HepG2 (cell line): ENCODE results near the gene ZBTB7B. TPM values are rescaled to one million over a fixed set of nuclear protein-coding genes. Genes with fewer than 3 reads are reported as not detected.

Experiments
- ATAC-seq: fragments of 200-7000 bp; cut with Tn5 transposase; 3 replicates; pipeline ENCODE4 v1.9.1; 2020; ENCODE audit warnings: mild to moderate bottlenecking, moderate library complexity
- BruUV-seq: library from RNA; stranded (reverse); fragments of 400-500 nt; replicated peaks from 2 replicates; lab custom pipeline; 2021; lab: Mats Ljungman, UMichigan
- CTCF ChIA-PET: fragments of 300-600 bp; formaldehyde crosslinking; extraction: SDS; loops from one replicate; lab custom pipeline; 2021; ENCODE audit warnings: low total read pairs, inconsistent platforms, low intra/inter-chr PET ratio; lab: Yijun Ruan, JAX
- POLR2A ChIA-PET: fragments of 350-600 bp; sonication (Branson Sonifier 250); formaldehyde crosslinking; loops from one replicate; lab custom pipeline; 2020; ENCODE audit warnings: antibody characterized with exemption, inconsistent platforms; lab: Yijun Ruan, JAX
- DNase-seq: peaks from one replicate; pipeline ENCODE4 v3.0.0-alpha.2; 2015; ENCODE audit warnings: low spot score
- FAIRE-seq: peaks from 3 replicates; lab custom pipeline; 2011; peaks lifted over from hg19 to GRCh38; lab: Jason Lieb, UNC
- H2AFZ ChIP-seq: one replicate; pipeline ENCODE4 v1.6.1; 2011; ENCODE audit warnings: low read length, inconsistent platforms
- H3K27ac ChIP-seq: fragments of 300-600 bp; 3 replicates; pipeline ENCODE4 v1.8.0; 2011; ENCODE audit warnings: mixed run types, mild to moderate bottlenecking, mixed read lengths, low read length, inconsistent platforms; ENCODE audit not compliant: insufficient read depth; ENCODE audit errors: extremely low read length
- H3K27me3 ChIP-seq, 2 experiments: fragments of 200-600 bp in 1 of 2; 2 replicates in 1 of 2; 3 replicates in 1 of 2; pipeline versions ENCODE4 v1.6.0 to v1.8.0; 2011; ENCODE audit warnings: low read length in 2 of 2, mild to moderate bottlenecking in 2 of 2, moderate library complexity in 2 of 2, inconsistent platforms in 1 of 2; ENCODE audit not compliant: insufficient read depth in 2 of 2, control insufficient read depth in 1 of 2
- H3K36me3 ChIP-seq, 2 experiments: fragments of 200-600 bp in 1 of 2; replicated peaks in 1 of 2; 2 replicates in 1 of 2; 3 replicates in 1 of 2; pipeline versions ENCODE4 v1.5.1 to v1.8.0; 2011; ENCODE audit warnings: low read length in 2 of 2, inconsistent platforms in 1 of 2; ENCODE audit not compliant: insufficient read depth in 2 of 2, control insufficient read depth in 1 of 2
- H3K4me1 ChIP-seq: 2 replicates; pipeline ENCODE4 v1.5.1; 2012; ENCODE audit warnings: low read length, inconsistent platforms; ENCODE audit not compliant: insufficient read depth
- H3K4me2 ChIP-seq: 2 replicates; pipeline ENCODE4 v1.6.0; 2011; ENCODE audit warnings: low read depth, low read length, inconsistent platforms
- H3K4me3 ChIP-seq, 3 experiments: fragments of 200-600 bp in 1 of 3; sonication (generic), shearing (Covaris generic) in 1 of 3; replicated peaks in 1 of 3; 2 replicates each; pipeline ENCODE4 v1.5.1; 2011 to 2016; ENCODE audit warnings: low read length in 3 of 3, inconsistent platforms in 2 of 3, low read depth in 2 of 3, mild to moderate bottlenecking in 2 of 3, control low read depth in 1 of 3, mixed read lengths in 1 of 3; ENCODE audit not compliant: insufficient read depth in 1 of 3
- H3K79me2 ChIP-seq: one replicate; pipeline ENCODE4 v1.6.1; 2011; ENCODE audit warnings: low read length, inconsistent platforms; ENCODE audit not compliant: insufficient read depth
- H3K9ac ChIP-seq: 2 replicates; pipeline ENCODE4 v1.6.0; 2011; ENCODE audit warnings: mild to moderate bottlenecking, low read depth, low read length, inconsistent platforms; ENCODE audit not compliant: insufficient read depth
- H3K9me3 ChIP-seq: 2 replicates; pipeline ENCODE4 v1.5.1; 2012; ENCODE audit warnings: mild to moderate bottlenecking, low read length
- H4K20me1 ChIP-seq: 2 replicates; pipeline ENCODE4 v1.6.0; 2011; ENCODE audit warnings: inconsistent platforms, mild to moderate bottlenecking, low read length, moderate library complexity; ENCODE audit not compliant: insufficient read depth
- HNRNPL ChIP-seq: fragments of 200-400 bp; formaldehyde crosslinking; IDR thresholded peaks from 2 replicates; pipeline ENCODE4 v1.6.1; 2017; ENCODE audit warnings: mild to moderate bottlenecking, low read depth, low read length
- KDM4B ChIP-seq: sonication (generic); formaldehyde crosslinking; IDR thresholded peaks from 2 replicates; pipeline ENCODE4 v1.4.0; 2020; ENCODE audit warnings: missing genetic modification reagents
- RXRB ChIP-seq: IDR thresholded peaks from 2 replicates; pipeline ENCODE4 v1.6.1; 2016; ENCODE audit warnings: borderline replicate concordance, missing genetic modification reagents, missing compliant biosample characterization
- WGBS: methylation state at CpG from one replicate; pipeline ENCODE4 v1.1.6; 2017; ENCODE audit warnings: low lambda C conversion rate; 5-methylcytosine and 5-hydroxymethylcytosine counted together
- in situ Hi-C: cut with HindIII; loops from 2 replicates; pipeline ENCODE4 v1.10.0; 2017; ENCODE audit warnings: low pct_unique_long_range_greater_than_20kb; ENCODE audit not compliant: extremely low pct_ligation_motif_present
- intact Hi-C: fragments of 100-400 bp; cut with micrococcal nuclease; formaldehyde crosslinking; loops from one replicate; pipeline ENCODE4 v1.10.0; 2022; ENCODE audit not compliant: unreplicated experiment
- polyA plus RNA-seq, 8 experiments: library from polyadenylated mRNA; depleted of rRNA in 3 of 8; stranded (reverse) in 7 of 8; unstranded in 1 of 8; fragments of >200 nt; fragmentation: Illumina TruSeq in 4 of 8; extraction: Trizol in 4 of 8; gene quantifications; 2 replicates each; pipeline versions ENCODE4 v1.2.1 to v1.2.3, GENCODE V29; 2011 to 2016; ENCODE audit warnings: low read depth in 4 of 8, missing spikeins in 1 of 8, mixed read lengths in 1 of 8; ENCODE audit not compliant: insufficient read depth in 1 of 8
- total RNA-seq, 5 experiments: library from RNA; depleted of rRNA; stranded (reverse); fragments of >200 nt; fragmentation: Illumina TruSeq; extraction: Trizol; gene quantifications; 2 replicates each; pipeline ENCODE4 v1.2.3, GENCODE V29; 2016; ENCODE audit warnings: low read depth in 1 of 5
- TF ChIP-seq, protein P1 (sequence below): sonication (generic); formaldehyde crosslinking; IDR thresholded peaks from 2 replicates; pipeline ENCODE4 v1.4.0; 2020; ENCODE audit warnings: mild to moderate bottlenecking, missing genetic modification reagents, borderline replicate concordance

ZBTB7B gene
- total and polyA plus RNA-seq, 2 of the 13 experiments (the other 11 are each of a cell fraction or from before 2014, with no cell fraction given), result 15.5 to 17.5 TPM

DNA sequence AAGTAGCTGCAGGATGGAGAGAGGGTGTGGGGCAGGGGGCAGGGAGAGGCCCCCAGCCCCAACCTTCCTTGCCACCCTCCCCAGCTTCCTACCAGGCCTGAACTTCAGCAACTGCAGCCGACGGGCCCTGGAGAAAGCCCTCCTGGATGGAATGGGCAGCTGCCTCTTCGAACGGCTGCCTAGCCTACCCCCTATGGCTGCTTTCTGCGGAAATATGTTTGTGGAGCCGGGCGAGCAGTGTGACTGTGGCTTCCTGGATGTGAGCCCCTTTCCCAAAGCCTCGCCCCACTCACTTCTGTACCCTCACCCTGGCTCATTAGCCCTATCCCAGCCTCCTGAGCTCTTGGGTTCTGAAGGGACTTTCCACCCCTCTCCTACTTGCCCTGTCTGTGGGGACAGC, 54.5 kb downstream of the ZBTB7B start (continued):
- TF ChIP-seq, protein P1, sequence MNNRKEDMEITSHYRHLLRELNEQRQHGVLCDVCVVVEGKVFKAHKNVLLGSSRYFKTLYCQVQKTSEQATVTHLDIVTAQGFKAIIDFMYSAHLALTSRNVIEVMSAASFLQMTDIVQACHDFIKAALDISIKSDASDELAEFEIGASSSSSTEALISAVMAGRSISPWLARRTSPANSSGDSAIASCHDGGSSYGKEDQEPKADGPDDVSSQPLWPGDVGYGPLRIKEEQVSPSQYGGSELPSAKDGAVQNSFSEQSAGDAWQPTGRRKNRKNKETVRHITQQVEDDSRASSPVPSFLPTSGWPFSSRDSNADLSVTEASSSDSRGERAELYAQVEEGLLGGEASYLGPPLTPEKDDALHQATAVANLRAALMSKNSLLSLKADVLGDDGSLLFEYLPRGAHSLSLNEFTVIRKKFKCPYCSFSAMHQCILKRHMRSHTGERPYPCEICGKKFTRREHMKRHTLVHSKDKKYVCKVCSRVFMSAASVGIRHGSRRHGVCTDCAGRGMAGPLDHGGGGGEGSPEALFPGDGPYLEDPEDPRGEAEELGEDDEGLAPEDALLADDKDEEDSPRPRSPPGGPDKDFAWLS (CRISPR knock-in tag), result no peak

DNA sequence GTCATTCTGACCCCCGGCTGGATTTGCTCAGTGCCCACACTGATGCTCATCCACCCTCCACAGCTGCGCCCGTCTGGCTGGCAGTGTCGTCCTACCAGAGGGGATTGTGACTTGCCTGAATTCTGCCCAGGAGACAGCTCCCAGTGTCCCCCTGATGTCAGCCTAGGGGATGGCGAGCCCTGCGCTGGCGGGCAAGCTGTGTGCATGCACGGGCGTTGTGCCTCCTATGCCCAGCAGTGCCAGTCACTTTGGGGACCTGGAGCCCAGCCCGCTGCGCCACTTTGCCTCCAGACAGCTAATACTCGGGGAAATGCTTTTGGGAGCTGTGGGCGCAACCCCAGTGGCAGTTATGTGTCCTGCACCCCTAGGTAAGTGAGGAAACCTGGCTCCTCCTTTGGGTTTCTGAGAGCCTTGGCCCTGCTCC, 55.2 kb downstream of the ZBTB7B start:
- Histone ChIP-seq H3K4me1 (peaks cover 16% of the 10 kb centered on the region), H3K9ac (no peak overlapping the region), H3K4me2 (no peak overlapping the region), H2AFZ (no peak overlapping the region), H3K27ac (no peak overlapping the region), H3K79me2 (no peaks in the 10 kb centered on the region), H3K36me3 (peaks cover 6 to 19% of the 10 kb centered on the region in 2 experiments), H3K4me3 (no peak overlapping the region), H4K20me1 (no peaks in the 10 kb centered on the region)
- CTCF ChIA-PET, result interaction anchor here (1.3 kb wide), 1 partner anchor 13 kb away, joined by 3 read pairs; no protein-coding TSS in a partner anchor
- FAIRE-seq, result no peak
- POLR2A ChIA-PET, result no interaction called here
- in situ Hi-C loops, result no loop called here
- BruUV-seq, result no TSS peak
- intact Hi-C loops, result no loop called here
- no peak for ATAC-seq
- DNase-seq, result no peak
- WGBS, result 95% methylated on average over 6 of the region's 13 CpGs
- TF ChIP-seq RXRB (no peak), KDM4B (CRISPR knock-in tag) (no peak), HNRNPL (0 out of 2 replicates have a peak, but pooled peaks have one; percentile 32)
- TF ChIP-seq, all 625 proteins: peak for 1
- Histone ChIP-seq H3K9me3 (no peaks in the 10 kb centered on the region), H3K27me3 (no peaks in the 10 kb centered on the region)
